ENCODE results near the gene LZTR1. TPM values are rescaled to one million over a fixed set of nuclear protein-coding genes. Genes with fewer than 3 reads are reported as not detected.

LZTR1 gene
- total and polyA plus RNA-seq, 8 donors = 43.0 to 71.9 (median 58.3) TPM

- Histone ChIP-seq H3K9me3 (no peaks in the 10 kb centered on the region), H3K36me3 (no peaks in the 10 kb centered on the region), H3K4me1 (peaks cover 10 to 14% of the 10 kb centered on the region in 2 donors), H3K27ac (peak overlapping the region; percentile 51 to 70), H3K27me3 (peaks cover 0 to 17% of the 10 kb centered on the region in 2 donors), H3K4me3 (peak overlapping the region; percentile 20 to 40)
- TF ChIP-seq, protein P1, sequence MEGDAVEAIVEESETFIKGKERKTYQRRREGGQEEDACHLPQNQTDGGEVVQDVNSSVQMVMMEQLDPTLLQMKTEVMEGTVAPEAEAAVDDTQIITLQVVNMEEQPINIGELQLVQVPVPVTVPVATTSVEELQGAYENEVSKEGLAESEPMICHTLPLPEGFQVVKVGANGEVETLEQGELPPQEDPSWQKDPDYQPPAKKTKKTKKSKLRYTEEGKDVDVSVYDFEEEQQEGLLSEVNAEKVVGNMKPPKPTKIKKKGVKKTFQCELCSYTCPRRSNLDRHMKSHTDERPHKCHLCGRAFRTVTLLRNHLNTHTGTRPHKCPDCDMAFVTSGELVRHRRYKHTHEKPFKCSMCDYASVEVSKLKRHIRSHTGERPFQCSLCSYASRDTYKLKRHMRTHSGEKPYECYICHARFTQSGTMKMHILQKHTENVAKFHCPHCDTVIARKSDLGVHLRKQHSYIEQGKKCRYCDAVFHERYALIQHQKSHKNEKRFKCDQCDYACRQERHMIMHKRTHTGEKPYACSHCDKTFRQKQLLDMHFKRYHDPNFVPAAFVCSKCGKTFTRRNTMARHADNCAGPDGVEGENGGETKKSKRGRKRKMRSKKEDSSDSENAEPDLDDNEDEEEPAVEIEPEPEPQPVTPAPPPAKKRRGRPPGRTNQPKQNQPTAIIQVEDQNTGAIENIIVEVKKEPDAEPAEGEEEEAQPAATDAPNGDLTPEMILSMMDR (IDR thresholded peaks at IDR 0.05) = no peak
- intact Hi-C loops (cut with DNase I) = no loop called here
- DNase-seq (peak; percentile 85 to 96 (median 92)), ATAC-seq (peak; percentile 89)
Measured at GRCh38 chr22:21014202-21014725, 32.2 kb downstream of the LZTR1 start.

DNA sequence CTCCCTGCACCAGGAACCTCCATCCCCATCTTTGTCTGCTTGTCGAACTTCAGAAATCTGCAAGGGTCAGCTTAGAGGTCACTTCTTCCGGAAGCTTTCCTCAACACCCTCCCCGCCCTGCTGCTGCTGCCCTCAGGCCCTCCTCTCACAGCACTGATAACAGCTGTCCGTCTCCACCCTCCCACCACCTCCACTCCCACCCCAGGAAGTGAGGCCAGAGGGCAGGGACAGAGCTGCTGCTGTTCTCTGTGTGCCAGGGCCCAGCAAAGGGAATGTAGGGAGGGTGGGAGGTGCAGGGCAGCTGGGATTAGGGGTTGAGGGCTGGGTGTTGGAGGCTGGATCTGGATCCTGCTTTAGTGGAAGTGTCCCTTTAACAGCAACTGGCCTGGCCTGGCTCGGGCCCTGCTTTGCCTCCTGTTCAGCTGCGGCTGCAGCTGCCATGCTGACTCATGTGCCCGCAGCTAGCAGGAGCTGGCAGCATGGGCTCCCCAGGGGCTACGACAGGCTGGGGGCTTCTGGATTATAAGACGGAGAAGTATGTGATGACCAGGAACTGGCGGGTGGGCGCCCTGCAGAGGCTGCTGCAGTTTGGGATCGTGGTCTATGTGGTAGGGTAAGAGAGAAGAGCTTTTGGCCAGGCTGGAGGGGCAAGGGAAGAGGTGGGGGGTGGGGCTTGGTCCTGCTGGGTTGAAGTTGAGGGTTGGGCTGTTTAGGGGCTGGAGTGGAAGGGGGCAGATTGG lies 32.8 kb downstream of the LZTR1 start, which contains the start of gene P2RX6:
P2RX6 (plus strand) TSS at position 440 of the 740 bp plus-strand sequence; CDS start at position 450, 10 bp downstream.
- peaks cover 0 to 17% of the 10 kb centered on the region in 2 donors for H3K27me3 ChIP-seq
- peak within 1 kb of the TSS; percentile 51 to 70 for H3K27ac ChIP-seq
- H3K4me1 ChIP-seq = peaks cover 10 to 14% of the 10 kb centered on the region in 2 donors
- DNase-seq (peak in 3 of 4 donors; percentile 47 to 60 (median 60)), ATAC-seq (peak; percentile 29)
- H3K4me3 ChIP-seq = peak within 1 kb of the TSS; percentile 20 to 40
- TF ChIP-seq, protein P1 (IDR thresholded peaks at IDR 0.05) = no peak
- intact Hi-C loops (cut with DNase I) = no loop called here
- no peaks in the 10 kb centered on the region for H3K9me3 ChIP-seq
- no peaks in the 10 kb centered on the region for H3K36me3 ChIP-seq

- Histone ChIP-seq H3K27me3 (peaks cover 0 to 17% of the 10 kb centered on the region in 2 donors), H3K4me3 (no peak overlapping the region), H3K9me3 (no peaks in the 10 kb centered on the region), H3K27ac (no peak overlapping the region), H3K36me3 (no peaks in the 10 kb centered on the region), H3K4me1 (peaks cover 10 to 14% of the 10 kb centered on the region in 2 donors)
- no peak for ATAC-seq
- intact Hi-C loops (cut with DNase I) = no loop called here
- peak in 1 of 4 donors; percentile 25 for DNase-seq
- TF ChIP-seq, protein P1 (IDR thresholded peaks at IDR 0.05) = no peak
Measured at GRCh38 chr22:21015466-21016006, 33.4 kb downstream of the LZTR1 start.

DNA sequence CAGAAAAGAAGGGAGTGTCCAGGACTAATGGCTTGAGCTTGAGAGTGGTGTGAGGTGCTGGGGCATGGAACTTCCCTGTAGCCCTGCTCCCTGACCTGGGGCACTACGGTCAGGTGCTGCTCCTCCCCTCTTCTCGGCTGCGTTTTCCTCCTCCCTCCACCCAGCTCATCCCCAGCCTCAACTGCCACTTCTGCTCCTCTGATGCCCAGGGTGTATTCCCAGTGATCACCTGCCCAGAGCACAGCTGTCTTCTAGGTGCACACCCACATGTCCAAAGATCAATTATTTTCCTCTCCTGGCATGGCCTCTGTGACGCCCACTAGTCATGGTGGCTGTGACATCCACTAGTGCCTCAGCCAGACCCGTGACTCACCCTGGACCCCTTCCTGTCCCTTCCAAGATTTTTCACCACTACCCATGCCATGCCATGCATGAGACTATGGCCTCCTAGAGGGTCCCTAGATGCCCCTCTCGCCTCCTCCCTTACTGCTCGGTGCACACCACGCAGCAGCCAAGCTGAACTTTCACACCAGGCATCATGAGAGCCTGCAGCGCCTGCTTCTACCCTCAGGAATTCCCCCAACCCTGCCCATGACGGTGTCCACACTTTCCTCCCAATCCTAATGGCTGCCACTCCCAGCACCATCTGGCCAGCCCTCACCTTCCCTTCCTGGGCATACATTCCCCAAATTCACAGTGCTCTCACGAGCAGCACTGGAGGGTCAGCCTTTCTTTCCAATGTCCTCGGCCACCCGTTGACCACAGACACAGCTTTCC lies 34.7 kb downstream of the LZTR1 start:
- H3K4me1 ChIP-seq = peaks cover 10 to 14% of the 10 kb centered on the region in 2 donors
- no peaks in the 10 kb centered on the region for H3K36me3 ChIP-seq
- H3K27me3 ChIP-seq = peaks cover 0 to 17% of the 10 kb centered on the region in 2 donors
- ATAC-seq (no peak), DNase-seq (peak in 1 of 4 donors; percentile 36)
- TF ChIP-seq, protein P1 (IDR thresholded peaks at IDR 0.05) = no peak
- H3K9me3 ChIP-seq = no peaks in the 10 kb centered on the region
- H3K27ac ChIP-seq = no peak overlapping the region
- intact Hi-C loops (cut with DNase I) = no loop called here
- no peak overlapping the region for H3K4me3 ChIP-seq

All from left lung (tissue), 10 donors.